GM19043 (cell line): ENCODE measurements around the gene RAB34.

Source experiments
- ATAC-seq: cut with Tn5 transposase; IDR thresholded peaks from one replicate; pipeline ENCODE4 v1.9.1; 2021; ENCODE audit warnings: low read depth; ENCODE audit not compliant: unreplicated experiment

Gene RAB34

GRCh38 chr17:28688481-28688880 is 29.2 kb downstream of the RAB34 start:
- ATAC-seq, result no peak

GRCh38 chr17:28686296-28686695 is 31.4 kb downstream of the RAB34 start:
- ATAC-seq, result no peak

GRCh38 chr17:28685366-28685765 is 32.3 kb downstream of the RAB34 start:
- no peak for ATAC-seq

DNA sequence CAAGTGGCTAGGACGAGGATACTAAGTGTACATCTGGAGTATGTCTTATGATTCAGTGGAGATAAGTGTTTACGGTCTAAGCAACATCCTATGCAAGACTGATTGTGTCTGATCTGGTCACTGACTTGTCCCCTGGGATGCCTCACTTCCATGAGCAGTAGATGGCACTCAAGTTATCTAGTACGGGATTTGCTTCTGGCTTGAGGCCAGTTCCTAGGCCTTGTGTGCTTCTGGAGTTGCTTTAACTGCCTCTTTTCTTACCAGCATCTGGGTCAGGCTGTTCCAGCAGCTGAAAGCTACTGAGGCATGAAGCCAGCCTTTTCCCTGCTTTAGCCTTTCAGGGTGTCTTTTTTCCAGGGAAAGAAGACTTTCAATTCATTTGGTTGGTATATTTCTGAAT is 32.7 kb downstream of the RAB34 start:
- ATAC-seq, result no peak

- ATAC-seq, result no peak
These were observed 35.0 kb downstream of the RAB34 start for GRCh38 chr17:28682655-28683054.

GRCh38 chr17:28675980-28676379 is 41.7 kb downstream of the RAB34 start:
- no peak for ATAC-seq

DNA sequence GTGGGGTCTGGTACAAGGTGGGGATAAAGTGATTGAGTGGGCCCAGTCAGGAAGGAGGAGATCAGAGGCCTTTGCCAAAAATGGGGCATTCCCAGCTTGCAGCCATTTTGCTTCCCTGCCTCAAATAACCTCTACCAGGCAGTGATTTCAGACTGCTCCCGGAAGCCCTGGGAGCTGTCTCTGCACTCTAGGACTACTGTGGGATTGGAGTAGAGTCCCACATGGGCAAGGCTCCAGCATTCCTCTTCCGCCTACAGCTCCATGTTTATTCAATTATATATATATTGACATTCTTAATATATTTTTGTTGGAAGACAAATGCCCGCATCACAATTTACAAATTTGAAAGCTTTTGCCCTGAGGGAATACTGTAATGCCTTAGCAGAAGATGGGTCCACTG is 42.2 kb downstream of the RAB34 start:
- no peak for ATAC-seq

DNA sequence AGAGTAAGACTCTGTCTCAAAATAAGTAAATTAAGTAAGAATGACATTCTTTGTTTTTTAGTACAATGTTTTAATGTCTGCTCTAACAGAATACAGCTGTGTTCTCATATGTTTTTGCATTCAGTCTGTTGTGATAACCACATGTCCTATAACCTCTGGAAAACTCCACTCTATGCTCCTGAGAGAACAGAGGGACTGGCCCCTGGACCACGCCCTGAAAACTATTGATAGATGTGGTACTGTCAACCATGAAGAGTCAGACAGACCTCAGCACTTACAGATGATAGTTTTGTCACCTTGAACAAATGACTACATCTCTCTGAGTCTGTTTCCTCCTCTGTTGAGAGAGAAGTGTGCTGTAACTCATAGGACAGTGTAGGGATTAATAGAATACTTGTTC is 47.8 kb downstream of the RAB34 start:
- no peak for ATAC-seq

- no peak for ATAC-seq
These were observed 49.8 kb downstream of the RAB34 start for GRCh38 chr17:28667870-28668269.

DNA sequence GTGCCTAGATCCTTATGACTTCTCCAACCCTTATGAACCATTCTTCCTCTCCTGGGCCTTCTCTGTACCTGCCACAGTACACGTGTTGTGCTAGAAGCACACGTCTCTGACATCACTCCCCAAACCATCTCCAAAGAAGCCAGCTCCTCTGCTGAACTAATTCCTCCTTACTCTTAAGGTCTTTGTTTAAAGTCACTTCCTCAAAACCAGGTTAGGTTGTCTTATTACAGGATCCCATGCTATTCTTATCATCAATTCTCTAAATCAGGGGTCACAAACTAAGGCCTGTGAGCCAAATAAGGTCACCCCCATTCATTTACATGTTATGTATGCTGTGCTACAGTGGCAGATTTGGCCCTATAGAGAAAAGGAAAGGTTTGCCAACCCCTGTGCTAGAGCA is 51.7 kb downstream of the RAB34 start:
- no peak for ATAC-seq
